Loucy (cell line): ENCODE results near the gene SUMO2.

Source experiments
- CTCF ChIP-seq: fragments of 200-600 bp; sonication (generic); conservative IDR thresholded peaks from 2 replicates; pipeline ENCODE4 v1.5.1; 2014; ENCODE audit warnings: mild to moderate bottlenecking, antibody characterized with exemption, low read length
- EZH2phosphoT487 ChIP-seq: fragments of 200-600 bp; IDR thresholded peaks from 2 replicates; pipeline ENCODE4 v1.6.1; 2018; ENCODE audit warnings: antibody characterized with exemption, mild to moderate bottlenecking, moderate library complexity, borderline replicate concordance

- TF ChIP-seq EZH2phosphoT487 (no peak), CTCF (no peak)
Measured at GRCh38 chr17:75228305-75228704, 45.5 kb upstream of the SUMO2 start.
